Upper lobe of right lung (tissue), 1 donor: Measurements from ENCODE around the gene MON2. TPM values are rescaled to one million over a fixed set of nuclear protein-coding genes. Genes with fewer than 3 reads are reported as not detected.

ENCODE experiments used
- ATAC-seq: fragments of 200-7000 bp; cut with Tn5 transposase; one replicate; pipeline ENCODE4 v1.9.1; 2020; ENCODE audit warnings: mild to moderate bottlenecking, moderate library complexity
- DNase-seq: peaks from one replicate; pipeline ENCODE4 v3.0.0-alpha.2; 2020
- H3K27ac ChIP-seq: fragments of 200-600 bp; one replicate; pipeline ENCODE4 v1.8.0; 2022
- H3K27me3 ChIP-seq: fragments of 200-600 bp; one replicate; pipeline ENCODE4 v1.8.0; 2022; ENCODE audit warnings: mild to moderate bottlenecking
- H3K36me3 ChIP-seq: fragments of 200-600 bp; one replicate; pipeline ENCODE4 v1.8.0; 2022
- H3K4me1 ChIP-seq: fragments of 200-600 bp; one replicate; pipeline ENCODE4 v1.8.0; 2022
- H3K4me3 ChIP-seq: fragments of 200-600 bp; one replicate; pipeline ENCODE4 v1.8.0; 2022; ENCODE audit warnings: mild to moderate bottlenecking
- H3K9me3 ChIP-seq: fragments of 200-600 bp; one replicate; pipeline ENCODE4 v1.8.0; 2022
- intact Hi-C: fragments of 100-400 bp; cut with DNase I; formaldehyde crosslinking; loops from one replicate; pipeline ENCODE4 v1.11.0; 2022
- total RNA-seq: library from RNA; stranded (reverse); fragmentation: NEBNext Ultra II Directional; extraction: Animal tissue kit (Norgen Biotek cat#: 25700); gene quantifications from one replicate; pipeline ENCODE4 v1.2.1, GENCODE V29; 2021
- TF ChIP-seq, protein P1 (sequence below): fragments of 200-600 bp; IDR thresholded peaks from one replicate; pipeline ENCODE4 v1.8.0; 2022; ENCODE audit warnings: antibody characterized with exemption
- donor health status: DM: no; HTN: yes; CAD: no; lungs with severe emphysema.

MON2 gene
- total RNA-seq, 1 donor from 2014 or later: 58.2 TPM

DNA sequence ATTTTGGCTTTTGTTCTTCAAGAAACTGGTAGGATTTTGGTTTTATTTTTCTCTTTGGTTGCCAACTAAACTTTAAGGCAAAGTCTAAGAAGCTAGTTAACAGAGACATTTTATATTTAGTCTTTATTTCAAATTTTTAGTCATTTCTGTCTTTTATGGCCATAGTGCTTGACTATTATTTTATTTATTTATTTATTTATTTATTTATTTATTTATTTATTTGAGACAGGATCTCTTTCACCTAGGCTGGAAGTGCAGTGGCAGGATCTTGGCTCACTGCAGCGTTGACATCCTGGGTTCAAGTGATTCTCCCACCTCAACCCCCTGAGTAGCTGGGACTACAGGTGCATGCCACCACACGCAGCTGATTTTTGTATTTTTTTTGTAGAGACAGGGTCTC lies 3.1 kb downstream of the MON2 start:
- no peak overlapping the region for H3K27ac ChIP-seq
- intact Hi-C loops: no loop called here
- H3K4me3 ChIP-seq: no peak overlapping the region
- ATAC-seq (no peak), DNase-seq (no peak)
- no peaks in the 10 kb centered on the region for H3K27me3 ChIP-seq
- H3K36me3 ChIP-seq: no peaks in the 10 kb centered on the region
- TF ChIP-seq, protein P1, sequence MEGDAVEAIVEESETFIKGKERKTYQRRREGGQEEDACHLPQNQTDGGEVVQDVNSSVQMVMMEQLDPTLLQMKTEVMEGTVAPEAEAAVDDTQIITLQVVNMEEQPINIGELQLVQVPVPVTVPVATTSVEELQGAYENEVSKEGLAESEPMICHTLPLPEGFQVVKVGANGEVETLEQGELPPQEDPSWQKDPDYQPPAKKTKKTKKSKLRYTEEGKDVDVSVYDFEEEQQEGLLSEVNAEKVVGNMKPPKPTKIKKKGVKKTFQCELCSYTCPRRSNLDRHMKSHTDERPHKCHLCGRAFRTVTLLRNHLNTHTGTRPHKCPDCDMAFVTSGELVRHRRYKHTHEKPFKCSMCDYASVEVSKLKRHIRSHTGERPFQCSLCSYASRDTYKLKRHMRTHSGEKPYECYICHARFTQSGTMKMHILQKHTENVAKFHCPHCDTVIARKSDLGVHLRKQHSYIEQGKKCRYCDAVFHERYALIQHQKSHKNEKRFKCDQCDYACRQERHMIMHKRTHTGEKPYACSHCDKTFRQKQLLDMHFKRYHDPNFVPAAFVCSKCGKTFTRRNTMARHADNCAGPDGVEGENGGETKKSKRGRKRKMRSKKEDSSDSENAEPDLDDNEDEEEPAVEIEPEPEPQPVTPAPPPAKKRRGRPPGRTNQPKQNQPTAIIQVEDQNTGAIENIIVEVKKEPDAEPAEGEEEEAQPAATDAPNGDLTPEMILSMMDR: no peak
- H3K4me1 ChIP-seq: peaks cover 21% of the 10 kb centered on the region
- no peaks in the 10 kb centered on the region for H3K9me3 ChIP-seq

DNA sequence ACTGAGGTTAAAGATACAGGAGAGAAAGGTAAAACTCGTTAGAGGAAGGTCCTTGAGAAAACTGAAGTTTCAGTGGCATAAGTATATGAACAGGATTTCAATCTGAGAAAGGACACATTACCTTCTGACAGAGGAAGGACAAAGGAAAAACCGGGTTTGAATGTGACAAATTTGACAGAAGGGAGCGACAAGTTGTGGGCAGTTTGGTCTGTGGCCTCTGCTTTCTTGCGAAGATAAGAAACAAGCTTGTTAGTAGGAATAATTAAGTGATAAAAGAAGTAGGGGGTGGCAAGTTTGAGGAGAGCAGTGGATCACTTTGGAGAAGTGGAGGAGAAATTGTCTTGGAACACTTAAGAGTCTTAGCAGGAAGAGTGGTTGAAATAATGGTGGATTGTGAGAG lies 5.1 kb downstream of the MON2 start:
- no peak for DNase-seq
- Histone ChIP-seq H3K36me3 (no peaks in the 10 kb centered on the region), H3K27ac (no peak overlapping the region), H3K4me3 (no peak overlapping the region), H3K4me1 (peaks cover 21% of the 10 kb centered on the region), H3K9me3 (no peaks in the 10 kb centered on the region), H3K27me3 (no peaks in the 10 kb centered on the region)
- no peak for ATAC-seq
- intact Hi-C loops: no loop called here
- TF ChIP-seq, protein P1: no peak

DNA sequence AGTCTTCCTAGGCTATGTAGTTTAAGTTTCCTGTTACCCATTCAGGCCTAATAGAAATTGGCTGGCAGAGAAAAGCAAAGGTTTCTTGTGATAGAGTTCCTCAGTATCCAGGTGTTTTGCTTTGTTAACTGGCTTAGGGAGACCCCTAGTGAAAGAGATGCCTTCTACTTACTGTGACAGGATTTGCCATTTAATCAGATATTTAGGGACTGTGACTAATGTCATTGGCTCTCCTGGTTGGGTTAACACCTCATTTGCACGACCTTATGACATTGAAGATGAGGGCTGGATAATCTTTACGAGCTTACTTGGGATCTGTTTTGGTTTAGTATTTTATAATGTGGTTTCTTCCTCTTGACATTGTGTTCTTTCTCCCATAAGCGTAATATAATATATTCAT lies 5.8 kb downstream of the MON2 start:
- ATAC-seq: no peak
- no peak overlapping the region for H3K4me3 ChIP-seq
- H3K27me3 ChIP-seq: no peaks in the 10 kb centered on the region
- no peaks in the 10 kb centered on the region for H3K9me3 ChIP-seq
- intact Hi-C loops: no loop called here
- DNase-seq: no peak
- H3K27ac ChIP-seq: no peak overlapping the region
- TF ChIP-seq, protein P1: no peak
- H3K4me1 ChIP-seq: peaks cover 21% of the 10 kb centered on the region
- H3K36me3 ChIP-seq: peaks cover 7% of the 10 kb centered on the region

DNA sequence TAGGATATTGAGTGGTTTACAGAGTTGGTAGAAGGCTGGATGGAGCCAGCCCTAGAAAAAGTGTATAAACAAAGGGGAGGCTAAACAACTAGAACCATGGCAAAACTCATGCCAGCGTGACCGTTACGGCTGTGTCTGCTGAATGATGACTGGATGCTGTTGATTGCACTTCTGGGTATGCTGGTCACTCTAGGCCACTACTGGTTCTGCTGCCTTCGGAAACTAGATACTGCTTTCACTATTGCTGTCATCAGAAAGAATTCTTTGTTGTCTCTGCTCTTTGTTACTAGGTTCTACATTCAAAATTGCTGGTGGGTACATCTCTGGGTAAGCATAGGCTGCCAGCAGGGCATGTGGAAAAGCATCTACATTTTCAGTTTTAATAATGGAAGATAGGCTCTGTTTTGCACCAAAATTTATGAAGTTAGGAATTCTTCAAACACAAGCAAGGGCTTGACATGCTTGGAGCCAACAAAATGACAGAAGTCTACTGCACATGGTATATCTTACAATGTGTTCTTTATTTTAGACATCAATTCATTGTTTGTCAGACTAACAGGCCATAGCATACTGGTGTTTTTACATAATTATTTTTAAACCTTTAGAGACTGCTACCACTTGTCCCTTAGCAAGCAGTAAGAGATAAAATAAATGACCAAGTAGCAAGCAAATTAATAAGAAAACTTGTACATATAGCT lies 15.4 kb downstream of the MON2 start:
- H3K27me3 ChIP-seq: no peaks in the 10 kb centered on the region
- TF ChIP-seq, protein P1: no peak
- intact Hi-C loops: no loop called here
- H3K9me3 ChIP-seq: no peaks in the 10 kb centered on the region
- no peak for ATAC-seq
- H3K27ac ChIP-seq: no peak overlapping the region
- DNase-seq: no peak
- H3K4me1 ChIP-seq: no peaks in the 10 kb centered on the region
- no peak overlapping the region for H3K4me3 ChIP-seq
- H3K36me3 ChIP-seq: peaks cover 17% of the 10 kb centered on the region

DNA sequence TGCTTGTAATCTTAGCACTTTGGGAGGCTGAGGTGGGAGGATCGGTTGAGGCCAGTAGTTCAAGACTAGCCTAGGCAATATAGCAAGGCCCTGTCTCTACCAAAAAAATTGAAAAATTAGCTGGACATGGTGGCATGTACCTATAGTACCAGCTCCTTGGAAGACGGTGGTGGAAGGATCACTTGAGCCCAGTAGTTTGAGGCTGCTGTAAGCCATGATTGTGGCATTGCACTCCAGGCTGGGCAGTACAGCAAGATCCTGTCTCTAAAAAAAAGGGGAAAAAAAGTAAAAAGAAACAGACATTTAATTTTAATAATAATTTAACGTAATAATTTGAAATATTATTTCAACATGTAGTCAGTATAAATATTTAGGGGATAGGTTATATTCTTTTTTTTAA lies 16.1 kb downstream of the MON2 start:
- ATAC-seq (no peak), DNase-seq (no peak)
- Histone ChIP-seq H3K4me3 (no peak overlapping the region), H3K27me3 (no peaks in the 10 kb centered on the region), H3K27ac (no peak overlapping the region), H3K9me3 (no peaks in the 10 kb centered on the region), H3K4me1 (no peaks in the 10 kb centered on the region), H3K36me3 (peaks cover 12% of the 10 kb centered on the region)
- TF ChIP-seq, protein P1: no peak
- intact Hi-C loops: no loop called here

DNA sequence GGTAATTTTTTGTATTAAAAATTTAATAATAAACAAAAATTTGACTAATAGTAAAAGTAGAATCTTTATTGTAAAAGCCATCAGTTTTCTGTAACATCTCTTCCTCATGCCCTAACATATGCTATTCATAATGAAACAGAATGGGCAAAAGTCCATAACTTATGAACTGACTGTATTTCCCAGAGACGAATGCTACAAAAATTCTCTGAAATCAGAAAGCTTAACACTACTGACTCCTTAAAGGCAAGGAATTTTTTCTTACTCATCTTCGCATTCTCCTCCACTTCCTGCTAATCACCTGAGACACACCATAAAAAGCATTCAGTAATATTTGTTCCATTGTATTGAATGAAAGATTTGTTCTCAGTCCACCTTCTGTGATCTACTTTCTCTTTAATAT lies 17.6 kb downstream of the MON2 start:
- TF ChIP-seq, protein P1: no peak
- no peak overlapping the region for H3K4me3 ChIP-seq
- no peaks in the 10 kb centered on the region for H3K4me1 ChIP-seq
- ATAC-seq (no peak), DNase-seq (no peak)
- intact Hi-C loops: no loop called here
- H3K9me3 ChIP-seq: no peaks in the 10 kb centered on the region
- no peak overlapping the region for H3K27ac ChIP-seq
- H3K27me3 ChIP-seq: no peaks in the 10 kb centered on the region
- peaks cover 12% of the 10 kb centered on the region for H3K36me3 ChIP-seq
